ENCODE measurements around the gene RANBP1. TPM values are rescaled to one million over a fixed set of nuclear protein-coding genes. Genes with fewer than 3 reads are reported as not detected.

RANBP1 gene
- polyA plus RNA-seq, 1 of the 3 experiments (the other 2 are of a cell fraction): 502 TPM

- 86% methylated on average over 4 of the region's 4 CpGs for WGBS (ENCODE audit: low lambda C conversion rate)
- POLR2A ChIA-PET: no interaction called here
Observed at GRCh38 chr22:20151276-20151588, 35.3 kb downstream of the RANBP1 start.

More at GRCh38 chr22:20151276-20151588, 35.3 kb downstream of the RANBP1 start:
- Histone ChIP-seq H3K36me3 (replicated peaks in 1 of 2; ENCODE audit: control insufficient read depth in 1 of 2, insufficient read depth in 2 of 2, low read length in 1 of 2) (peaks cover 0 to 2% of the 10 kb centered on the region in 2 experiments), H4K20me1 (ENCODE audit: insufficient read depth) (no peaks in the 10 kb centered on the region), H3F3A (replicated peaks; ENCODE audit: insufficient read depth) (peaks cover 8% of the 10 kb centered on the region), H3K79me2 (ENCODE audit: insufficient read depth) (peaks cover 4% of the 10 kb centered on the region; the same call in 1 of the 2 replicates), H3K4me1 (ENCODE audit: control insufficient read depth in 1 of 2, insufficient read depth in 2 of 2, low read depth in 1 of 2, low read length in 1 of 2) (peaks cover 0 to 28% of the 10 kb centered on the region in 2 experiments; a peak in 1 of 4 replicates), H3K9ac (no peak overlapping the region), H3K4me3 (ENCODE audit: low read depth in 2 of 2, low read length in 1 of 2) (no peak overlapping the region), H3K9me3 (no peaks in the 10 kb centered on the region), H3K4me2 (no peak overlapping the region), H3K9me2 (no peaks in the 10 kb centered on the region), H3K27me3 (ENCODE audit: insufficient read depth) (no peaks in the 10 kb centered on the region), H2AFZ (ENCODE audit: low read depth) (no peak overlapping the region), H3K27ac (ENCODE audit: low read depth in 2 of 2, low read length in 1 of 2) (no peak overlapping the region)
- DNase-seq: no peak
- TF ChIP-seq CTCF (IDR thresholded peaks at IDR 0.05) (no peak), EZH2phosphoT487 (IDR thresholded peaks at IDR 0.05; ENCODE audit: borderline replicate concordance, low read depth) (no peak), MXI1 (IDR thresholded peaks at IDR 0.05; ENCODE audit: low read depth, low read length) (no peak), NFIC (IDR thresholded peaks at IDR 0.05; ENCODE audit: borderline replicate concordance) (no peak), FOXM1 (IDR thresholded peaks at IDR 0.05; ENCODE audit: low read depth) (no peak), TAF1 (IDR thresholded peaks at IDR 0.05; ENCODE audit: borderline replicate concordance, low read depth, low read length) (no peak), RXRA (IDR thresholded peaks at IDR 0.05; ENCODE audit: borderline replicate concordance, low read depth) (no peak), GATA2 (CRISPR knock-in tag; IDR thresholded peaks at IDR 0.05) (no peak), MEF2A (IDR thresholded peaks at IDR 0.05; ENCODE audit: borderline replicate concordance, low read depth) (no peak), TEAD4 (IDR thresholded peaks at IDR 0.05; ENCODE audit: borderline replicate concordance, insufficient read depth) (no peak), MAX (IDR thresholded peaks at IDR 0.05; ENCODE audit: low read depth) (no peak), POLR2AphosphoS5 (IDR thresholded peaks at IDR 0.05; ENCODE audit: low read depth, low read length) (no peak), RFX5 (IDR thresholded peaks at IDR 0.05; ENCODE audit: low read length) (no peak), GABPA (IDR thresholded peaks at IDR 0.05; ENCODE audit: low read depth) (no peak), PBX3 (IDR thresholded peaks at IDR 0.05) (no peak)
- TF ChIP-seq, protein P1, sequence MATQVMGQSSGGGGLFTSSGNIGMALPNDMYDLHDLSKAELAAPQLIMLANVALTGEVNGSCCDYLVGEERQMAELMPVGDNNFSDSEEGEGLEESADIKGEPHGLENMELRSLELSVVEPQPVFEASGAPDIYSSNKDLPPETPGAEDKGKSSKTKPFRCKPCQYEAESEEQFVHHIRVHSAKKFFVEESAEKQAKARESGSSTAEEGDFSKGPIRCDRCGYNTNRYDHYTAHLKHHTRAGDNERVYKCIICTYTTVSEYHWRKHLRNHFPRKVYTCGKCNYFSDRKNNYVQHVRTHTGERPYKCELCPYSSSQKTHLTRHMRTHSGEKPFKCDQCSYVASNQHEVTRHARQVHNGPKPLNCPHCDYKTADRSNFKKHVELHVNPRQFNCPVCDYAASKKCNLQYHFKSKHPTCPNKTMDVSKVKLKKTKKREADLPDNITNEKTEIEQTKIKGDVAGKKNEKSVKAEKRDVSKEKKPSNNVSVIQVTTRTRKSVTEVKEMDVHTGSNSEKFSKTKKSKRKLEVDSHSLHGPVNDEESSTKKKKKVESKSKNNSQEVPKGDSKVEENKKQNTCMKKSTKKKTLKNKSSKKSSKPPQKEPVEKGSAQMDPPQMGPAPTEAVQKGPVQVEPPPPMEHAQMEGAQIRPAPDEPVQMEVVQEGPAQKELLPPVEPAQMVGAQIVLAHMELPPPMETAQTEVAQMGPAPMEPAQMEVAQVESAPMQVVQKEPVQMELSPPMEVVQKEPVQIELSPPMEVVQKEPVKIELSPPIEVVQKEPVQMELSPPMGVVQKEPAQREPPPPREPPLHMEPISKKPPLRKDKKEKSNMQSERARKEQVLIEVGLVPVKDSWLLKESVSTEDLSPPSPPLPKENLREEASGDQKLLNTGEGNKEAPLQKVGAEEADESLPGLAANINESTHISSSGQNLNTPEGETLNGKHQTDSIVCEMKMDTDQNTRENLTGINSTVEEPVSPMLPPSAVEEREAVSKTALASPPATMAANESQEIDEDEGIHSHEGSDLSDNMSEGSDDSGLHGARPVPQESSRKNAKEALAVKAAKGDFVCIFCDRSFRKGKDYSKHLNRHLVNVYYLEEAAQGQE (IDR thresholded peaks at IDR 0.05; ENCODE audit: low read depth, low read length): no peak
- CTCF ChIA-PET: no interaction called here

Measured in SK-N-SH (cell line).